CD1c-positive myeloid dendritic cell (primary cell): ENCODE measurements around the gene ENOPH1.
"Not testable (repeated sequence)": the region's sequence is repeated elsewhere in the genome, so short reads cannot be mapped to it uniquely, and the experiment has no call there.

Experiments used
- DNase-seq: peaks from one replicate; pipeline ENCODE4 v3.0.0-alpha.2; 2016; ENCODE audit errors: extremely low spot score

Gene ENOPH1

GRCh38 chr4:82430193-82430963 lies at the start of gene ENOPH1, which contains the start of gene HNRNPDL:
Gene ENOPH1, plus strand, starts transcription at chr4:82430590. Its CDS starts 240 bp downstream, at chr4:82430830.
Gene HNRNPDL, minus strand, starts transcription at chr4:82430462. Its CDS starts 772 bp downstream, at chr4:82429690.
- DNase-seq = peak; percentile 99

- DNase-seq = no peak
Measured at GRCh38 chr4:82380831-82381230, 49.6 kb upstream of the ENOPH1 start.

- DNase-seq = no peak
Measured at GRCh38 chr4:82381235-82381634, 49.2 kb upstream of the ENOPH1 start.

DNA sequence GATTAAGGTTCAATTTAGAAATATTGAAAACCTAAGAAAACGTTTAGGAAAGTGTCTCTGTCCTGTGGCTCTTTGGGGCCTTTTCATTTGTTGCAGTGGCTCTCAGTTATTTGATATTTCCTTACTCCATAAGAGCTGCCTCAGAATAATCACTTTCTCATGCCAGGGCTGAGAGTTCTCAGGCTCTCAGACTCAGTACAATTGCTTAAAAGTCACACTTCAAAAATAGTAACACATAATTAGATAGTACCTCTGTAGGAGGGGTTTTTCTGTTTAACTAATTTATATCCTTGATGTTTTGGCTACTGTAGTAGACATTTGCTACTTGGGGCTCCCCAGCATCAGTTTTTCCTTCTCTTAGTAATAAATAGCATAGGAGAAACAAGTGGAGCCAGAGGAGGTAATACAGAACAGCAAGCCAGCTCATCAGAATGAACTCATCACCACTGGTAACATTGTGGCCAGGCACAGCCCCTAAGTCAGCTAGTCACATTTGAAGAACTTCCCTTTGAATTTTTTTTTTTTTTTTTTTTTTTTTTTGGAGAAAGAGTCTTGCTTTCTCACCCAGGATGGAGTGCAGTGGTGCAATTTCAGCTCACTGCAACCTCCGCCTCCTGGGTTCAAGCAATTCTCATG lies 48.6 kb upstream of the ENOPH1 start:
- no peak for DNase-seq

GRCh38 chr4:82382751-82383150 lies 47.6 kb upstream of the ENOPH1 start:
- no peak for DNase-seq

DNA sequence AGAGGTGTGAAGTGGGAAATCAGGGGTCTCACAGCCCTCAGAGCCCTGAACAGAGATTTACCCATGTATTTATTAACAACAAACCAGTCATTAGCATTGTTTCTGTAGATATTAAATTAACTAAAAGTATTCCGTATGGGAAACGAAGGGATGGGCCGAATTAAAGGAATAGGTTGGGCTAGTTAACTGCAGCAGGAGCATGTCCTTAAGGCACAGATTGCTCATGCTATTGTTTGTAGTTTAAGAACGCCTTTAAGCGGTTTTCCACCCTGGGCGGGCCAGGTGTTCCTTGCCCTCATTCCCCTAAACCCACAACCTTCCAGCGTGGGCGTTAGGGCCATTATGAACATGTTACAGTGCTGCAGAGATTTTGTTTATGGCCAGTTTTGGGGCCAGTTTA lies 44.1 kb upstream of the ENOPH1 start:
- DNase-seq = not testable (repeated sequence)

- no peak for DNase-seq
Measured at GRCh38 chr4:82388405-82388804, 42.0 kb upstream of the ENOPH1 start.

GRCh38 chr4:82390061-82390460 lies 40.3 kb upstream of the ENOPH1 start:
- DNase-seq = not testable (repeated sequence)

GRCh38 chr4:82394896-82395295 lies 35.5 kb upstream of the ENOPH1 start:
- DNase-seq = no peak

DNA sequence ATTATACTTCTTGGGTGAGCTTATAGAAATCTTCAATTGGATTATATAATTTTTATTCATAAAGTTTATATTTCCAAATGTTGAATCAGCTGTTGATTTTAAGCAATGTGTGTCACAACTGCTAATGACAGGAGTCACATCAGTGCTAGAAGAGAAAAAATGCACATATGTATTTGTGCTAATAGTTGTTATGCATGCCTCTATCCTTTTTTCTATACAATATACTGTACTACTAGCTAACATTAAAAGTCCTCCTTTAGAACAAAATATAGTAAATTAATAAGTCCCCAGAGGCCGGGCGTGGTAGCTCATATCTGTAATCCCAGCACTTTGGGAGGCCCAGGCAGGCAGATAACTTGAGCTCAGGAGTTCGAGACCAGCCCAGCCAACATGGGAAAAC lies 32.9 kb upstream of the ENOPH1 start:
- DNase-seq = no peak

DNA sequence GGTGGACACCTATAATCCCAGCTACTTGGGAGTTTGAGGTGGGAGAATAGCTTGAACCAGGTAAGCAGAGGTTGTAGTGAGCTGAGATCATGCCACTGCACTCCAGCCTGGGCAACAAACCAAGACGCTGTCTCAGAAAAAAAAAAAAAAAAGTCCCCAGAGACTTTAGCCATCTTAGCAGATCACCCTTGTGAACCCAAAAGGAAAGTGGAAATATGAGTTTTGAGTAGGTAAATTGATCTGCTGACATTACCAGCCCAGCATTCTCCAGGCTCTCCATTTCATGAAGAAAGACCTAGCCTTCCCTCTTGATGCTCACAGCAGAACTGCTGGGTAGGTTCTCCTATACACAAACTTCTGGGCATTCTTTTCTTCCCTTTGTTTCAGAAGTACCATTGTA lies 32.1 kb upstream of the ENOPH1 start:
- no peak for DNase-seq

- no peak for DNase-seq
Measured at GRCh38 chr4:82401600-82401999, 28.8 kb upstream of the ENOPH1 start.

DNA sequence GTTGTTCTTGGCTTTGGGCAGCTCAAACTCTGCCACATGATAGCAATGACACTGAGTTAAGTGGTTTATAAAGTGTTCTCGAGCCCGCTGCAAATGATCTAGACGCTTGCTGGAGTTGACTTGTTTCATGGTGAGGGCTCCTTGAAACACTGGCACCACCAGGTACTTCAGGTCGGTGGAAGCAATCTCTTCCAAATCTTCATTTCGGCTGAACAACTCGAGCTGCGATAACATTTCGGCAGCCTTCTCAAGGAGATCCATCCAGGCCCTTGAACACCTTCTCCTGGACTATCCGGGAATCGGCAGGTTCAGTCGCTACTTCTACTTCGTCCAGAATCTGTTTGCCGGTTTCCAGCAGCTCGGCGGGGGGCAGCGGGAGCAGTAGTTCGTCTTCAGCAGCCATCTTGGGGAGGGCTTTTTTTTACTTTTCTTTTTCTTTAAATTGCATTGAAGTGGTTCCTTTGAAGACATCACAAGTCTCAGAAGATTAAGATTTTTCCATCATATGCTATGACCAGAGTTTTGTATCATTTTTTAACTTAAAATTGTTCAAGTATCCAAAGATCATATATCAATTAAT lies 28.1 kb upstream of the ENOPH1 start:
- no peak for DNase-seq

GRCh38 chr4:82403725-82404124 lies 26.7 kb upstream of the ENOPH1 start:
- no peak for DNase-seq

DNA sequence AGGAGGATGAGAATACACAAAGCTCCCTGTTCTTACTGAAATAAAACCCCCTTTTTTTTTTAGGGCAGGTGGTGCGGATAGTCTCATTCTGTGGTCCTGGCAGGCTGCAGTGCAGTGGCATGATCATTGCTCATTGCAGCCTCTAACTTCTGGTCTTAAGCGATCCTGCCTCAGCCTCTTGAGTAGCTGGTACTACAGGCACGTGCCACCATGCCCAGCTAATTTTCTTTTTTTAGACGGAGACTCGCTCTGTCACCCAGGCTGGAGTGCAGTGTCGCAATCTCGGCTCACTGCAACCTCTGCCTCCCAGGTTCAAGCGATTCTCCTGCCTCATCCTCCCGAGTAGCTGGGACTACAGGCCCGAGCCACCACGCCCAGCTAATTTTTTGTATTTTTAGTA lies 15.3 kb upstream of the ENOPH1 start:
- DNase-seq = not testable (repeated sequence)

GRCh38 chr4:82415922-82416365 lies 14.4 kb upstream of the ENOPH1 start:
- DNase-seq = no peak

GRCh38 chr4:82419451-82419850 lies 10.9 kb upstream of the ENOPH1 start:
- DNase-seq = no peak

- no peak for DNase-seq
Measured at GRCh38 chr4:82421796-82422560, 8.4 kb upstream of the ENOPH1 start.

DNA sequence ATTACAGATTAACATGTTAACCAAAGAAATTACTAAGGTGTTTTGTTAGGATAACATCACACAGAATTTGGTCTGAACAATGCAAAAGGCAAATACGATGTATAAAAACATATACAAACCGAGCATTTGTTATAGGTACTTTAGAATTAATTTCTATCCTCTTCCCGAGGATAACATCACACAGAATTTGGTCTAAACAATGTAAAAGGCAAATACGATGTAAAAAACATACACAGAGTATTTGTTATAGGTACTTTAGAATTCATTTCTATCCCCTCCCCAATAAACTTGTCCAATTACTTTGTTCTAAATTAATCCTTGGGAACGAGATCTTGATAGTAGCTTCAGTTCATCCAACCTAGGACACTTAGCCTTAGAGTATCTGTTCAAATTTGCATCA lies 7.8 kb upstream of the ENOPH1 start:
- DNase-seq = no peak

- DNase-seq = no peak
Measured at GRCh38 chr4:82423245-82424054, 6.9 kb upstream of the ENOPH1 start.

GRCh38 chr4:82425478-82425877 lies 4.9 kb upstream of the ENOPH1 start:
- no peak for DNase-seq
